ENCODE measurements around the gene TRIM17. TPM values are rescaled to one million over a fixed set of nuclear protein-coding genes. Genes with fewer than 3 reads are reported as not detected.

The TRIM17 gene
- total and polyA plus RNA-seq, 9 of the 15 experiments (the other 6 are each of a cell fraction or from before 2014, with no cell fraction given): not detected

DNA sequence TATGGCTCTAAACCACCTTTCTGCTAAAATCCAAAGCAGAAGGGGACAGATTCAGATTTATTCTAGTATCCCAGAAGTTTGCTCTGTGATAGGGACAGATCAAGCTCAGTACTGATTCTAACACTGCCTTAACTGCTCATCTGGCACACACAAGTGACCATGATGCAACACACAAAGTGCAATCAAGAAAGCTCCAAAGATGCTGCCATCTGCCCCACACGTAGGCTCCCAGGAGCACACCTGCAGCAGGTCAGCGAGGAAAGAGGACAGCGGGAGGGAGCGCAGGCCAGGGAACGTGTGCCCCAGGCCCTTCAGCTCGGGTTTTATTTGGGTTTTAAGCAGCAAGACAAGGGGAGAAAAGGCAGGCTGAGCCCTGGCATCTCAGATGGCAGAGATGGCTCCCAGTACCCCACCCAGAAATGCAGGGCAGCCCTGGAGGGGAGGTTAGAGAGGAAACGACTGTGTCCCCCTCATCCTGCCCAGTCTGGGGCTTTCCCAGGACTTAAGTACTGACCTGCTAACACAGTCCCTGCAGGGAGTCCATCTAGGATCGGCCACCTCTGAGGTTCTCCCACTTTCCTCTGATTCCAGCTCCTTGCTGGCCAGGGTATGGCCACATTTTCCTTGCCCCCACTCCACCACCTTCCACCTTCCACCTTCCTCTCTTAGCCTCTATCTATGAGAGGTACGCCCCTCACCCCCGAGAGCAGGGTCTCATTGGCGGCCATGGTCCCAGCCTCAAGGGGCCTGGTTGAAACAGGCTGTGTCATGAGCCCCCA is 11.3 kb downstream of the TRIM17 start (continued):
- TF ChIP-seq ZNF263 (CRISPR knock-in tag; IDR thresholded peaks at IDR 0.05; ENCODE audit: borderline replicate concordance) (peak; percentile 67; the same call in 1 of the 2 replicates), ZNF197 (CRISPR knock-in tag; IDR thresholded peaks at IDR 0.05; ENCODE audit: low read depth) (no peak), HMG20B (CRISPR knock-in tag; IDR thresholded peaks at IDR 0.05) (no peak), CREBBP (IDR thresholded peaks at IDR 0.05; ENCODE audit: low read depth, low read length) (no peak), ZNF586 (CRISPR knock-in tag; conservative IDR thresholded peaks at IDR 0.05) (no peak), TSC22D4 (tag; IDR thresholded peaks at IDR 0.05) (0 out of 2 replicates have a peak, but pooled peaks have one; percentile 35), ZNF699 (CRISPR knock-in tag; IDR thresholded peaks at IDR 0.05; ENCODE audit: insufficient replicate concordance) (no peak), ZNF146 (CRISPR knock-in tag; IDR thresholded peaks at IDR 0.05; ENCODE audit: unreplicated experiment) (no peak), KDM5B (IDR thresholded peaks at IDR 0.05; ENCODE audit: insufficient replicate concordance, low read depth, low read length) (peak; percentile 56), LEF1 (IDR thresholded peaks at IDR 0.05) (no peak), CBX3 (IDR thresholded peaks at IDR 0.05; ENCODE audit: borderline replicate concordance in 1 of 2, low read length in 2 of 2) (no peak), PML (IDR thresholded peaks at IDR 0.05; ENCODE audit: low read length) (no peak), NFRKB (IDR thresholded peaks at IDR 0.05; ENCODE audit: low read depth) (no peak)
- TF ChIP-seq, protein P1, sequence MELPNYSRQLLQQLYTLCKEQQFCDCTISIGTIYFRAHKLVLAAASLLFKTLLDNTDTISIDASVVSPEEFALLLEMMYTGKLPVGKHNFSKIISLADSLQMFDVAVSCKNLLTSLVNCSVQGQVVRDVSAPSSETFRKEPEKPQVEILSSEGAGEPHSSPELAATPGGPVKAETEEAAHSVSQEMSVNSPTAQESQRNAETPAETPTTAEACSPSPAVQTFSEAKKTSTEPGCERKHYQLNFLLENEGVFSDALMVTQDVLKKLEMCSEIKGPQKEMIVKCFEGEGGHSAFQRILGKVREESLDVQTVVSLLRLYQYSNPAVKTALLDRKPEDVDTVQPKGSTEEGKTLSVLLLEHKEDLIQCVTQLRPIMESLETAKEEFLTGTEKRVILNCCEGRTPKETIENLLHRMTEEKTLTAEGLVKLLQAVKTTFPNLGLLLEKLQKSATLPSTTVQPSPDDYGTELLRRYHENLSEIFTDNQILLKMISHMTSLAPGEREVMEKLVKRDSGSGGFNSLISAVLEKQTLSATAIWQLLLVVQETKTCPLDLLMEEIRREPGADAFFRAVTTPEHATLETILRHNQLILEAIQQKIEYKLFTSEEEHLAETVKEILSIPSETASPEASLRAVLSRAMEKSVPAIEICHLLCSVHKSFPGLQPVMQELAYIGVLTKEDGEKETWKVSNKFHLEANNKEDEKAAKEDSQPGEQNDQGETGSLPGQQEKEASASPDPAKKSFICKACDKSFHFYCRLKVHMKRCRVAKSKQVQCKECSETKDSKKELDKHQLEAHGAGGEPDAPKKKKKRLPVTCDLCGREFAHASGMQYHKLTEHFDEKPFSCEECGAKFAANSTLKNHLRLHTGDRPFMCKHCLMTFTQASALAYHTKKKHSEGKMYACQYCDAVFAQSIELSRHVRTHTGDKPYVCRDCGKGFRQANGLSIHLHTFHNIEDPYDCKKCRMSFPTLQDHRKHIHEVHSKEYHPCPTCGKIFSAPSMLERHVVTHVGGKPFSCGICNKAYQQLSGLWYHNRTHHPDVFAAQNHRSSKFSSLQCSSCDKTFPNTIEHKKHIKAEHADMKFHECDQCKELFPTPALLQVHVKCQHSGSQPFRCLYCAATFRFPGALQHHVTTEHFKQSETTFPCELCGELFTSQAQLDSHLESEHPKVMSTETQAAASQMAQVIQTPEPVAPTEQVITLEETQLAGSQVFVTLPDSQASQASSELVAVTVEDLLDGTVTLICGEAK (IDR thresholded peaks at IDR 0.05): peak; percentile 30; the same call in 1 of the 2 replicates
- TF ChIP-seq, protein P1 (CRISPR knock-in tag; IDR thresholded peaks at IDR 0.05): no peak
- TF ChIP-seq, protein P2, sequence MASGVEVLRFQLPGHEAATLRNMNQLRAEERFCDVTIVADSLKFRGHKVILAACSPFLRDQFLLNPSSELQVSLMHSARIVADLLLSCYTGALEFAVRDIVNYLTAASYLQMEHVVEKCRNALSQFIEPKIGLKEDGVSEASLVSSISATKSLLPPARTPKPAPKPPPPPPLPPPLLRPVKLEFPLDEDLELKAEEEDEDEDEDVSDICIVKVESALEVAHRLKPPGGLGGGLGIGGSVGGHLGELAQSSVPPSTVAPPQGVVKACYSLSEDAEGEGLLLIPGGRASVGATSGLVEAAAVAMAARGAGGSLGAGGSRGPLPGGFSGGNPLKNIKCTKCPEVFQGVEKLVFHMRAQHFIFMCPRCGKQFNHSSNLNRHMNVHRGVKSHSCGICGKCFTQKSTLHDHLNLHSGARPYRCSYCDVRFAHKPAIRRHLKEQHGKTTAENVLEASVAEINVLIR (CRISPR knock-in tag; IDR thresholded peaks at IDR 0.05): no peak
- TF ChIP-seq, protein P3, sequence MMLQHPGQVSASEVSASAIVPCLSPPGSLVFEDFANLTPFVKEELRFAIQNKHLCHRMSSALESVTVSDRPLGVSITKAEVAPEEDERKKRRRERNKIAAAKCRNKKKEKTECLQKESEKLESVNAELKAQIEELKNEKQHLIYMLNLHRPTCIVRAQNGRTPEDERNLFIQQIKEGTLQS (IDR thresholded peaks at IDR 0.05): peak; percentile 77
- TF ChIP-seq, protein P3 (CRISPR knock-in tag; conservative IDR thresholded peaks at IDR 0.05): no peak

All from K562 (cell line).